Trophoblast cell (in vitro differentiated cells and primary cell): ENCODE results near the gene AAK1.

Experiments
- DNase-seq, 2 donors: peaks; one replicate each; pipeline ENCODE4 v3.0.0-alpha.2; 2016
- H2AFZ ChIP-seq: 2 replicates; pipeline ENCODE4 v1.6.1; 2013; ENCODE audit warnings: low read length, moderate library complexity, mild to moderate bottlenecking; ENCODE audit not compliant: insufficient read depth, poor library complexity
- H2AK5ac ChIP-seq: 2 replicates; pipeline ENCODE4 v1.6.1; 2013; ENCODE audit warnings: mild to moderate bottlenecking, low read length
- H2BK120ac ChIP-seq: 2 replicates; pipeline ENCODE4 v1.6.1; 2013; ENCODE audit warnings: low read length, mild to moderate bottlenecking, moderate library complexity; ENCODE audit not compliant: insufficient read depth, poor library complexity
- H2BK12ac ChIP-seq: 2 replicates; pipeline ENCODE4 v1.6.1; 2013; ENCODE audit warnings: mild to moderate bottlenecking, low read length, moderate library complexity
- H2BK5ac ChIP-seq: 2 replicates; pipeline ENCODE4 v1.6.1; 2013; ENCODE audit warnings: low read length, low read depth, moderate library complexity, mild to moderate bottlenecking; ENCODE audit not compliant: poor library complexity
- H3K14ac ChIP-seq: 2 replicates; pipeline ENCODE4 v1.6.1; 2013; ENCODE audit warnings: mild to moderate bottlenecking, low read length
- H3K18ac ChIP-seq: 2 replicates; pipeline ENCODE4 v1.6.1; 2013; ENCODE audit warnings: mild to moderate bottlenecking, low read length
- H3K23ac ChIP-seq: 2 replicates; pipeline ENCODE4 v1.6.1; 2013; ENCODE audit warnings: low read length
- H3K27ac ChIP-seq: 2 replicates; pipeline ENCODE4 v1.5.1; 2013; ENCODE audit warnings: low read depth, mild to moderate bottlenecking, inconsistent platforms, low read length, moderate library complexity
- H3K27me3 ChIP-seq: 2 replicates; pipeline ENCODE4 v1.6.1; 2013; ENCODE audit warnings: inconsistent platforms, mild to moderate bottlenecking, low read length, moderate library complexity; ENCODE audit not compliant: insufficient read depth
- H3K36me3 ChIP-seq, 2 experiments: 1 replicate in 1 of 2; 2 replicates in 1 of 2; pipeline ENCODE4 v1.6.1; 2013; ENCODE audit warnings: low read length in 2 of 2, mild to moderate bottlenecking in 2 of 2, moderate library complexity in 1 of 2; ENCODE audit not compliant: insufficient read depth in 2 of 2, control insufficient read depth in 1 of 2
- H3K4ac ChIP-seq: 2 replicates; pipeline ENCODE4 v1.6.1; 2013; ENCODE audit warnings: low read depth, mild to moderate bottlenecking, low read length, moderate library complexity
- H3K4me1 ChIP-seq, 2 experiments: 1 replicate in 1 of 2; 2 replicates in 1 of 2; pipeline ENCODE4 v1.6.1; 2013; ENCODE audit warnings: low read length in 2 of 2, mild to moderate bottlenecking in 2 of 2, moderate library complexity in 1 of 2; ENCODE audit not compliant: insufficient read depth in 2 of 2, control insufficient read depth in 1 of 2
- H3K4me2 ChIP-seq: 2 replicates; pipeline ENCODE4 v1.6.1; 2013; ENCODE audit warnings: inconsistent platforms, mild to moderate bottlenecking, low read length, moderate library complexity
- H3K4me3 ChIP-seq: 2 replicates; pipeline ENCODE4 v1.5.1; 2013; ENCODE audit warnings: mild to moderate bottlenecking, low read depth, low read length, inconsistent platforms
- H3K79me1 ChIP-seq: one replicate; pipeline ENCODE4 v1.6.1; 2013; ENCODE audit warnings: low read length
- H3K79me2 ChIP-seq: 2 replicates; pipeline ENCODE4 v1.6.1; 2013; ENCODE audit warnings: low read length, mild to moderate bottlenecking; ENCODE audit not compliant: control insufficient read depth, insufficient read depth, poor library complexity
- H3K9ac ChIP-seq: 2 replicates; pipeline ENCODE4 v1.6.1; 2013; ENCODE audit warnings: mild to moderate bottlenecking, low read length
- H3K9me3 ChIP-seq: 2 replicates; pipeline ENCODE4 v1.6.1; 2013; ENCODE audit warnings: low read depth, mild to moderate bottlenecking, control low read depth, inconsistent platforms, low read length; ENCODE audit not compliant: insufficient read depth
- H4K12ac ChIP-seq: 2 replicates; pipeline ENCODE4 v1.6.1; 2013; ENCODE audit warnings: low read depth, mild to moderate bottlenecking, low read length, moderate library complexity
- H4K8ac ChIP-seq: 2 replicates; pipeline ENCODE4 v1.6.1; 2013; ENCODE audit warnings: low read depth, mild to moderate bottlenecking, low read length, moderate library complexity
- H4K91ac ChIP-seq: one replicate; pipeline ENCODE4 v1.6.1; 2013; ENCODE audit warnings: low read depth, mild to moderate bottlenecking, low read length, moderate library complexity
- WGBS: extraction: QIAGEN DNeasy Blood & Tissue Kit; methylation state at CpG from one replicate; pipeline ENCODE4 v1.1.7; 2013; ENCODE audit warnings: missing lambda C conversion rate; ENCODE audit not compliant: insufficient read length, insufficient coverage; ENCODE audit errors: extremely low coverage; 5-methylcytosine and 5-hydroxymethylcytosine counted together

Gene AAK1

GRCh38 chr2:69538249-69538648, 105.3 kb downstream of the AAK1 start:
- DNase-seq, result no peak
- Histone ChIP-seq H3K4me3 (no peak overlapping the region), H3K27me3 (no peaks in the 10 kb centered on the region), H4K8ac (no peak overlapping the region), H2AFZ (no peak overlapping the region), H3K4ac (no peak overlapping the region), H3K79me1 (peaks cover 2% of the 10 kb centered on the region), H2BK12ac (no peak overlapping the region), H4K91ac (no peak overlapping the region), H3K36me3 (peaks cover 8 to 18% of the 10 kb centered on the region in 2 experiments), H2AK5ac (no peak overlapping the region), H3K79me2 (no peaks in the 10 kb centered on the region), H2BK120ac (no peak overlapping the region), H3K23ac (no peak overlapping the region), H3K9me3 (no peaks in the 10 kb centered on the region), H4K12ac (no peak overlapping the region), H3K27ac (no peak overlapping the region), H3K18ac (peak overlapping the region; percentile 16), H2BK5ac (no peak overlapping the region), H3K4me1 (peaks cover 13 to 18% of the 10 kb centered on the region in 2 experiments), H3K9ac (no peak overlapping the region), H3K4me2 (no peak overlapping the region), H3K14ac (no peak overlapping the region)
- WGBS, result no CpG with 5 or more reads among the region's 4 CpGs

- H4K12ac ChIP-seq, result no peak overlapping the region
- WGBS, result no CpG with 5 or more reads among the region's 5 CpGs
- peak overlapping the region; percentile 38 for H3K18ac ChIP-seq
- peak overlapping the region; percentile 35 for H2BK12ac ChIP-seq
- H3K79me2 ChIP-seq, result no peaks in the 10 kb centered on the region
- DNase-seq, result no peak
- peaks cover 13 to 18% of the 10 kb centered on the region in 2 experiments for H3K4me1 ChIP-seq
- no peak overlapping the region for H3K4ac ChIP-seq
- no peaks in the 10 kb centered on the region for H3K27me3 ChIP-seq
- H3K4me2 ChIP-seq, result no peak overlapping the region
- no peak overlapping the region for H2BK120ac ChIP-seq
- no peak overlapping the region for H4K8ac ChIP-seq
- no peak overlapping the region for H3K23ac ChIP-seq
- H3K9me3 ChIP-seq, result no peaks in the 10 kb centered on the region
- no peak overlapping the region for H3K14ac ChIP-seq
- H3K79me1 ChIP-seq, result peaks cover 2% of the 10 kb centered on the region
- no peak overlapping the region for H4K91ac ChIP-seq
- H2AK5ac ChIP-seq, result no peak overlapping the region
- H2AFZ ChIP-seq, result no peak overlapping the region
- H3K4me3 ChIP-seq, result no peak overlapping the region
- H2BK5ac ChIP-seq, result no peak overlapping the region
- H3K27ac ChIP-seq, result no peak overlapping the region
- H3K36me3 ChIP-seq, result peaks cover 8 to 18% of the 10 kb centered on the region in 2 experiments
- no peak overlapping the region for H3K9ac ChIP-seq
These were observed 107.7 kb downstream of the AAK1 start for GRCh38 chr2:69535817-69536241.

GRCh38 chr2:69531186-69531585, 112.4 kb downstream of the AAK1 start:
- Histone ChIP-seq H2BK12ac (no peak overlapping the region), H4K91ac (no peak overlapping the region), H3K36me3 (peaks cover 2 to 14% of the 10 kb centered on the region in 2 experiments), H2BK120ac (no peak overlapping the region), H3K4ac (no peak overlapping the region), H3K23ac (no peak overlapping the region), H4K12ac (no peak overlapping the region), H2AK5ac (no peak overlapping the region), H3K9ac (no peak overlapping the region), H2AFZ (no peak overlapping the region), H2BK5ac (no peak overlapping the region), H4K8ac (no peak overlapping the region), H3K79me2 (no peaks in the 10 kb centered on the region), H3K27ac (no peak overlapping the region), H3K9me3 (no peaks in the 10 kb centered on the region), H3K27me3 (no peaks in the 10 kb centered on the region), H3K4me2 (no peak overlapping the region), H3K79me1 (no peaks in the 10 kb centered on the region), H3K4me1 (peaks cover 0 to 2% of the 10 kb centered on the region in 2 experiments), H3K18ac (no peak overlapping the region), H3K14ac (no peak overlapping the region), H3K4me3 (no peak overlapping the region)
- DNase-seq, result peak; percentile 61 to 74
- WGBS, result no CpG with 5 or more reads among the region's 7 CpGs

GRCh38 chr2:69529480-69529879, 114.1 kb downstream of the AAK1 start:
- H4K91ac ChIP-seq, result no peak overlapping the region
- no peaks in the 10 kb centered on the region for H3K79me2 ChIP-seq
- WGBS, result no CpG with 5 or more reads among the region's 2 CpGs
- no peak overlapping the region for H3K14ac ChIP-seq
- H4K12ac ChIP-seq, result no peak overlapping the region
- H3K36me3 ChIP-seq, result peaks cover 4 to 23% of the 10 kb centered on the region in 2 experiments
- H2AFZ ChIP-seq, result no peak overlapping the region
- no peaks in the 10 kb centered on the region for H3K79me1 ChIP-seq
- no peak overlapping the region for H2BK5ac ChIP-seq
- no peak overlapping the region for H3K23ac ChIP-seq
- no peak overlapping the region for H4K8ac ChIP-seq
- H3K4me1 ChIP-seq, result no peaks in the 10 kb centered on the region
- no peak overlapping the region for H3K18ac ChIP-seq
- H2BK12ac ChIP-seq, result no peak overlapping the region
- no peak overlapping the region for H2AK5ac ChIP-seq
- no peak overlapping the region for H3K4me2 ChIP-seq
- no peaks in the 10 kb centered on the region for H3K27me3 ChIP-seq
- no peak overlapping the region for H3K4me3 ChIP-seq
- H3K27ac ChIP-seq, result no peak overlapping the region
- no peak overlapping the region for H3K9ac ChIP-seq
- DNase-seq, result no peak
- H3K4ac ChIP-seq, result no peak overlapping the region
- no peaks in the 10 kb centered on the region for H3K9me3 ChIP-seq
- no peak overlapping the region for H2BK120ac ChIP-seq
